ENCODE measurements around the gene P2RY8.

- TF ChIP-seq, protein P1, sequence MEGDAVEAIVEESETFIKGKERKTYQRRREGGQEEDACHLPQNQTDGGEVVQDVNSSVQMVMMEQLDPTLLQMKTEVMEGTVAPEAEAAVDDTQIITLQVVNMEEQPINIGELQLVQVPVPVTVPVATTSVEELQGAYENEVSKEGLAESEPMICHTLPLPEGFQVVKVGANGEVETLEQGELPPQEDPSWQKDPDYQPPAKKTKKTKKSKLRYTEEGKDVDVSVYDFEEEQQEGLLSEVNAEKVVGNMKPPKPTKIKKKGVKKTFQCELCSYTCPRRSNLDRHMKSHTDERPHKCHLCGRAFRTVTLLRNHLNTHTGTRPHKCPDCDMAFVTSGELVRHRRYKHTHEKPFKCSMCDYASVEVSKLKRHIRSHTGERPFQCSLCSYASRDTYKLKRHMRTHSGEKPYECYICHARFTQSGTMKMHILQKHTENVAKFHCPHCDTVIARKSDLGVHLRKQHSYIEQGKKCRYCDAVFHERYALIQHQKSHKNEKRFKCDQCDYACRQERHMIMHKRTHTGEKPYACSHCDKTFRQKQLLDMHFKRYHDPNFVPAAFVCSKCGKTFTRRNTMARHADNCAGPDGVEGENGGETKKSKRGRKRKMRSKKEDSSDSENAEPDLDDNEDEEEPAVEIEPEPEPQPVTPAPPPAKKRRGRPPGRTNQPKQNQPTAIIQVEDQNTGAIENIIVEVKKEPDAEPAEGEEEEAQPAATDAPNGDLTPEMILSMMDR (IDR thresholded peaks at IDR 0.05 in 4 of 5, conservative IDR thresholded peaks at IDR 0.05 in 1 of 5) = no peak
- TF ChIP-seq POLR2A (IDR thresholded peaks at IDR 0.05) = no peak
Measured at GRCh38 chrX:1421433-1422134, 115.4 kb downstream of the P2RY8 start.

All from gastrocnemius medialis (tissue), 4 donors.